Hematopoietic multipotent progenitor cell treated with erythropoietin and hydrocortisone succinate and interleukin-3 and kit ligand, for 17 days (in vitro differentiated cells): ENCODE measurements around the gene PDE3A.
"Not testable (repeated sequence)": the region's sequence is repeated elsewhere in the genome, so short reads cannot be mapped to it uniquely, and the experiment has no call there.

ENCODE experiments used
- DNase-seq: peaks from one replicate; pipeline ENCODE4 v3.0.0-alpha.2; 2015; ENCODE audit warnings: low spot score

The PDE3A gene

DNA sequence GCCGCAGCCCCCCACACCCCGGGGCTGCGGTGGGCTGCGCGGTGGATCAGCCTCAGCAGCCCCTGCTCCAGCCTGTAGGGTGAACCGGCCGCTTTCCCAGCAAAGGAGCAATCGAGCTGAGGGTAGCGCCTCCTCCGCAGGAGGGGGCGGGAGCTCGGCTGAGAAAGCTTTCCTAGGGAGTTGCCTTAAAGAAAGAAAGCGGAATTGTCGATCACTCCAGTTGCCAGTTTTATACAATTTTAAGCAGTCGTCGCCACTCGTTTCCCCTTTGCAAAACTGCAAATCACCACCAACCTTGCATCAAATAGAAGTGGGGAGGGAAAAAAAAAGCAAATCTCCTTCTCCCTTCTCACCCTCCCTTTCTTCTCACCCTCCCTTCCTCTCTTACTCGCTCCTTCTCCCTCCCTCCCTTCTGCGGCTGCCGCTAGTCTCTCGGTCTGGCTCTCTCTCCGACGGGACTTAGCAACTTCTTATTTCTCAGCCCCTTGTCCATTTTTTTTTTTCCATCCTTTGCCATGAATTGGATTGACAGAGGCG lies at the start of gene PDE3A:
Gene PDE3A, plus strand, starts transcription at position 424 of the 537 bp plus-strand sequence. CDS start 748 bp downstream, outside the sequence.
- no peak for DNase-seq

- no peak for DNase-seq
These were observed 49.0 kb upstream of the PDE3A start for GRCh38 chr12:20319366-20319765.

GRCh38 chr12:20320552-20320951 lies 47.8 kb upstream of the PDE3A start:
- DNase-seq = no peak

GRCh38 chr12:20330826-20331505 lies 37.4 kb upstream of the PDE3A start:
- not testable (repeated sequence) for DNase-seq

DNA sequence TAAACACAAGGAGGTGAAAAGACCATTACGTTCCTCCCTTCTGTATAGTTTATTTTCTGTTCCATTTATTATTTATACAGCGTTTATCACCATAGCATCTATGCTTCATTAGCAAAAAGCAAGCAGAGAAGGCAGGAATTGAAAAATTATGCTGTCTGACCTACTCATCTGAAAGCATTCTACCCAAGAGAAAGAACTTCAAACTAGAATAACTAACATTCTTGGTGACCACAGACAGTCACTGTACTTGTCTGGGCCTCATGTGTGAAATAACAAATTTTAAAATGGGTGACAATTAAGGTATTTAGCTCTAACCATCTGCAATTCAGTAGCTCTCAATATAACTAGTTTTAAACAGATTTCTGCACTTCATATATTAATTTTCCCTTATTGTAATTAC lies 29.3 kb upstream of the PDE3A start:
- no peak for DNase-seq

GRCh38 chr12:20342111-20342510 lies 26.2 kb upstream of the PDE3A start:
- no peak for DNase-seq

DNA sequence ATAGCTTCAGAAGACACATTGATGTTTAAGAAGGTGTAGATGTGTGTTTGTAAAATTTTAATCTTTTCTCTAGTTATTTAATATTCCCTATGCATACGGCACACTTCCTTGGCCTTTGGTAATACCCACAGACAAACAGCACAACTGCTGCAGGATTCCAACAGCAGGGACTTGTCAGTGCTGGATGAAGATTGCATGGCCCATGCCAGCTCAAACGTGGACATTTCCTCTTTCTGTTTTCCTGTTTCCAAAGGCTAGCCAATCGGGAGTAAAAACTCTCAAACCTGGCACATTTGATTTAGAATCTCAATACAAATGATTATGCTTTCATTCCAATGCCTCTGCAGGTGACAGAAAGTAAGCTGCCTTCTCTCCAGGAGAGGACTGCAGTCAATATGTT lies 22.5 kb upstream of the PDE3A start:
- no peak for DNase-seq

DNA sequence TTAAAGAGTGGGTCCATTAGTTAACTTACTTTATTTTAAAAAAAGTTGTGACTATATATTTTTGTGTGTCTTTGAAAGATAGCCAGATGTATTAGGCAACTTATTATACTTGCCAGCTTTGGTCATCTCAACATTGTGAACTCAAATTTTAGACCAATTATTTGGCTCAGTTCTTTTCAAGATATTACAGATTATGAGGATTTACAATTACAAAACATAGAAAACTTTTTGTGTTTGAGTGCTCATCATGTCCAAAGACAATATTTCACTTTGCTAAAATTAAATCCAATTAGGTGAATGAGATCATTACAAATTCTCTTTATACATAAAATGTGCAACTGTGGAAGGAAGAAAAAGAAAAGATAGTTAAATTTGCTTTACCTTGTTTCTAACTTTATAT lies 18.3 kb upstream of the PDE3A start:
- DNase-seq = no peak

GRCh38 chr12:20350495-20350894 lies 17.8 kb upstream of the PDE3A start:
- no peak for DNase-seq

GRCh38 chr12:20351406-20351805 lies 16.9 kb upstream of the PDE3A start:
- DNase-seq = no peak

DNA sequence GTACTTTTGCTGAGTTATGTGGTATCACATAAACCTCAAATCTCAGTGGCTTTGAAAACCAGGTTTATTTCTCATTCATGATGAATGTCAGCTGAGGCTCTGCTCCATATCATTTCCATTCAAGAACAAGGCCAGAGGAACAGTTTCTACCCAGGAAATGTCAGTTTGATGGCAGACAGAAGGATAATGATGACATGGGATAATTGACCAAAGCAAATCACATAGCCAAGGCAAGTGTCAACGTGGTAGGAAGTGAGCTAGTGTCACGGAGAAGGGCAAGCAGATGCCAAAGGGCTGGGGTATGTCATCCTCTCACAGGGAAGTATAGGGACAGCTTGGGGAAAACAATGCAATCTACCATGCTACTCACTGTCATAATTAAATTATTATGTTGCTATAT lies 12.3 kb upstream of the PDE3A start:
- no peak for DNase-seq

- DNase-seq = no peak
These were observed 7.9 kb upstream of the PDE3A start for GRCh38 chr12:20360407-20360806.

DNA sequence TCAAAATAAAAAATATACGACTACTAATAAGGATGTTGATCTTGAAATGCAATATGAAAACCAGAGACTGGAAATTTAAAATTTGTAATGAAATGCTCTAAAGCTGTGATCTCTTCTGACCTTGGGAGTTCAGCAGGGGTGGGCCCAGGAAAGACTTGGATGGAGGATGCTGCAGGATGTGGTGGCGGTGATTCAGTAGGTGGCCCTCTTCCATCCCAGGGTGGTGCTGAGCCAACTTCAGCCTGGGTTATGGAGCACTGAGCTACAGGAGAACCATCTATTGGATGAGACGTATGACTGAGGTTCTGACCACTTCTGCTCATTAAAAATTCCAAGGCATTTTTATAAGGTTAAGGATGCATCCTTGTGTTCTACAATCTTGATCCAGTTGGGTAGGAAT lies 6.9 kb upstream of the PDE3A start:
- DNase-seq = no peak

DNA sequence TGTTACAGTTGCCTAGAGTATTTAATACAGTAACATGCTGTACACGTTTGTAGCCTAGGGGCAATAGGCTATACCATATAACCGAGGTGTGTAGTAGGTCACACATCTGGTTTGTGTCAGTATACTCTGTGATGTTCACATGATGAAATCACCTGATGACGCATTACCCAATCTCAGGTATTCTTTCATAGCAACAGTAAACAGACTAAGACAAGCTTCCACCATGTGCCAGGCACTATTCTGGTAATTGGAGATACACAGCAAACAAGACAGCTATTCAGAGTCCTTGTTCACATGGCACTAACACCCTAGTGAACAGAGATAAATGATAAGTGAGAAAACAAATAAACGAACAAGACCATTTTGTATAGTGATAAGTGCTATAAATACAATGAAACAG lies 3.8 kb upstream of the PDE3A start:
- DNase-seq = no peak

GRCh38 chr12:20366776-20367409 lies 1.4 kb upstream of the PDE3A start:
- no peak for DNase-seq

GRCh38 chr12:20367583-20368113 lies 689 bp upstream of the PDE3A start:
- no peak for DNase-seq

- DNase-seq = no peak
These were observed 441 bp downstream of the PDE3A start for GRCh38 chr12:20368651-20369304.

GRCh38 chr12:20369305-20370013 lies 1.1 kb downstream of the PDE3A start:
- DNase-seq = no peak

GRCh38 chr12:20370014-20370386 lies 1.7 kb downstream of the PDE3A start:
- no peak for DNase-seq

DNA sequence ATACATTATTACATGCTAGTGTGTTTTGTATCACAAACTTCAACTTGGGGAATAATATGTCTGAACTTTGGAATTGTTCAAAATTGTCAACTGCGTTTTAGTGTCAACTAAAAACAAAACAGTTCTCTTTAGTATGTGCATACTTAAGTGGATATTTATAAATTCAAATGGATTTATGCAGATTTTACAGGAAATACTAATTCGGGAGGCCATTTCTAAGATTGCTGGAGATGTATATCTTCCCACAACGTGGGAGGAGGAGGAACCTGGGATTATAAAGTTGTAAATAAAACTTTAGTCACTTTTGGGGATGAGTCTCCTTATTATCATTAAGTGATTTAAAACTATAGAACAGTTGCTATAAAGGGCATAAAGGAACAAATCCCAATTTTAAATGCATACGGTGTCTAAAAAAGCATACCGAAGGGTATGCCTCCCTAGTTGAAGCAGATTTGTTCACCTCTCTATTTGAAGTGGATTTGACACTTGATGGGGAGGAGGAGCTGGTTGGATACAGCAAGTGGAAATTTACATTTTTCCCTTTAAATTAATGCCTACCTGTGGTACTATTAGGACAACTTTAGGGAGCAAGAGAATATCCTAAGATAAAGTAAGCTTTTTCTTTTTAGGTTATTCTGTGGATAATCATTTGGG lies 2.7 kb downstream of the PDE3A start:
- DNase-seq = no peak

DNA sequence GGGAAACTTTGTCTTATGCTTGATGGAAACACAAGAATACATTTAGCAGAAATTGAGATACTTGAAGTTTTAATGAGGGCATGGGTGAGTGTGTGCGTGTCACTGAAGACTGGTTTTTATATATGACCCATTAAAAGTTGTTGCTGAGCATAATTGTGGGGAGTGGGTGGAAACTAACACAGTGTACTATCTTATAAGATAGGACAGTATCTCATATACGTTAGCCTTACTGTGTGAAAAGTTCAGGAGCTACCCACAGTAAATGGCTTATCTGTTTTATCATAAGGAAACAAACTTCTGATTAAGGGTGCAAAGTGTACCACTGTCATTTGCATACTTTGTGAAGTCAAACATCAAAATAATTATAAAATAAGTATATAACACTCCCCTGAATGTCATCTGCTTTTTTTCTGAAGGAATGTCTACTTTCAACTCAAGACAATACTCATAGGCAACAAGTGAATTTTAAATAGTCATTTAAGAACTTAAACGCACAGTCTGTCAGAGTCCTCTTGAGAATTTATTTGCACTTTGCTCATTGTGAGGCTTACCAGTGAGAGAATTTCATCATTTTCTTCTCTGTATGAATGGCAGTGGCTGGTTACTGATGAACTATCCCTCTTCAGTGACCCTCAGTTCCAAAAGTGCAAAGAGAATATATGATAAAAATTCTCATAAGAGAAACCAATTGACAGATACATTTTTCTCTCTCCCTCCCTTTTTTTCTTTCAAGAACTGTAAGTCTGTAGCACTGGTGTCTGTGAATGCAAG lies 4.2 kb downstream of the PDE3A start:
- DNase-seq = no peak
